Measurements from ENCODE around the gene ALDH3A2. TPM values are rescaled to one million over a fixed set of nuclear protein-coding genes. Genes with fewer than 3 reads are reported as not detected.

The ALDH3A2 gene
- total and polyA plus RNA-seq, 2 of the 8 experiments (the other 6 are each of a cell fraction or from before 2014, with no cell fraction given), result 20.6 to 72.9 TPM

- Histone ChIP-seq H4K8ac (ENCODE audit: extremely low read depth, insufficient read depth, low read length) (no peak overlapping the region), H3K4me3 (ENCODE audit: extremely low read depth in 1 of 4, insufficient read depth in 2 of 4, low read depth in 3 of 4, low read length in 4 of 4) (no peak overlapping the region), H2AFZ (ENCODE audit: low read length) (no peak overlapping the region), H2BK15ac (ENCODE audit: low read length) (no peak overlapping the region), H2BK12ac (ENCODE audit: low read depth, low read length) (no peak overlapping the region), H3K27me3 (replicated peaks in 1 of 4; ENCODE audit: control insufficient read depth in 3 of 4, extremely low read depth in 1 of 4, insufficient read depth in 3 of 4, low read length in 3 of 4) (no peaks in the 10 kb centered on the region), H2BK20ac (ENCODE audit: low read length) (no peak overlapping the region), H3K27ac (ENCODE audit: low read depth, low read length) (no peak overlapping the region), H3K14ac (ENCODE audit: insufficient read length) (no peak overlapping the region), H3K56ac (replicated peaks; ENCODE audit: insufficient read length, low read depth, low read length) (no peak overlapping the region), H3K23me2 (ENCODE audit: low read depth, low read length) (no peaks in the 10 kb centered on the region), H2BK5ac (ENCODE audit: low read depth, low read length) (no peak overlapping the region), H2BK120ac (replicated peaks; ENCODE audit: low read depth, low read length) (no peak overlapping the region), H3K36me3 (ENCODE audit: control insufficient read depth in 2 of 4, insufficient read depth in 4 of 4, low read length in 3 of 4) (no peaks in the 10 kb centered on the region), H4K5ac (ENCODE audit: insufficient read length, low read depth, low read length) (no peak overlapping the region), H3K4me1 (replicated peaks in 1 of 4; ENCODE audit: control insufficient read depth in 3 of 4, insufficient read depth in 4 of 4, low read length in 3 of 4) (no peaks in the 10 kb centered on the region), H3K4me2 (ENCODE audit: insufficient read depth in 1 of 2, low read depth in 2 of 2, low read length in 2 of 2) (no peak overlapping the region), H3K23ac (ENCODE audit: insufficient read length) (no peak overlapping the region), H4K91ac (replicated peaks; ENCODE audit: insufficient read length, low read length) (no peak overlapping the region), H3K79me2 (ENCODE audit: control insufficient read depth in 1 of 2, insufficient read depth in 2 of 2, low read length in 2 of 2) (no peaks in the 10 kb centered on the region), H3K79me1 (ENCODE audit: low read depth, low read length) (no peaks in the 10 kb centered on the region), H3K4ac (replicated peaks; ENCODE audit: insufficient read length, low read depth, low read length) (no peak overlapping the region), H2AK5ac (ENCODE audit: low read depth, low read length) (no peak overlapping the region), H3K9ac (replicated peaks in 1 of 4; ENCODE audit: extremely low read depth in 1 of 4, low read depth in 3 of 4, low read length in 3 of 4) (no peak overlapping the region), H3K9me3 (ENCODE audit: insufficient read depth in 2 of 2, low read depth in 1 of 2, low read length in 1 of 2) (peaks cover 2% of the 10 kb centered on the region in 2 experiments; a peak in 1 of 4 replicates), H3K18ac (ENCODE audit: extremely low read depth, low read length) (no peak overlapping the region), H4K20me1 (replicated peaks in 1 of 2; ENCODE audit: control insufficient read depth in 1 of 2, insufficient read depth in 2 of 2, low read length in 2 of 2) (no peaks in the 10 kb centered on the region)
- WGBS, 2 experiments (ENCODE audit: extremely low coverage in 1 of 2, insufficient coverage in 1 of 2, insufficient read length in 1 of 2, insufficient replicate concordance in 2 of 2, low coverage in 1 of 2, low lambda C conversion rate in 2 of 2, missing lambda C conversion rate in 1 of 2), result 79% methylated on average over 4 of the region's 4 CpGs; no CpG with 5 or more reads in 1 of the 2 experiments
- DNase-seq (ENCODE audit: low read depth in 1 of 2, low spot score in 2 of 2), result no peak
- TF ChIP-seq BACH1 (IDR thresholded peaks at IDR 0.05; ENCODE audit: low read length) (no peak), BCL11A (IDR thresholded peaks at IDR 0.05; ENCODE audit: low read depth in 2 of 2, low read length in 2 of 2) (no peak), KDM4A (IDR thresholded peaks at IDR 0.05; ENCODE audit: low read depth, low read length, severe bottlenecking) (no peak)
- ChIA-PET CTCF (ENCODE audit: partially characterized antibody) (interaction anchor here (1.4 to 2.0 kb wide), 2 partner anchors 15 to 16 kb away, joined by 3 to 8 read pairs; no protein-coding TSS in a partner anchor), POLR2A (ENCODE audit: partially characterized antibody) (no interaction called here)
- FAIRE-seq, result no peak
Observed at GRCh38 chr17:19630035-19630434, 18.5 kb upstream of the ALDH3A2 start.

Data from H1 (cell line).